Measurements from ENCODE around the gene FAM222A. TPM values are rescaled to one million over a fixed set of nuclear protein-coding genes. Genes with fewer than 3 reads are reported as not detected.

FAM222A gene
- total RNA-seq, 1 donor from 2014 or later: 0.58 TPM

- Histone ChIP-seq H3K27me3 (ENCODE audit: control insufficient read depth, insufficient read depth, low read length) (no peaks in the 10 kb centered on the region), H3K4me3 (ENCODE audit: low read depth, low read length) (no peak overlapping the region), H3K36me3 (ENCODE audit: control insufficient read depth, insufficient read depth, low read length) (no peaks in the 10 kb centered on the region)
- no peak for DNase-seq (ENCODE audit: low read depth)
- TF ChIP-seq, protein P1, sequence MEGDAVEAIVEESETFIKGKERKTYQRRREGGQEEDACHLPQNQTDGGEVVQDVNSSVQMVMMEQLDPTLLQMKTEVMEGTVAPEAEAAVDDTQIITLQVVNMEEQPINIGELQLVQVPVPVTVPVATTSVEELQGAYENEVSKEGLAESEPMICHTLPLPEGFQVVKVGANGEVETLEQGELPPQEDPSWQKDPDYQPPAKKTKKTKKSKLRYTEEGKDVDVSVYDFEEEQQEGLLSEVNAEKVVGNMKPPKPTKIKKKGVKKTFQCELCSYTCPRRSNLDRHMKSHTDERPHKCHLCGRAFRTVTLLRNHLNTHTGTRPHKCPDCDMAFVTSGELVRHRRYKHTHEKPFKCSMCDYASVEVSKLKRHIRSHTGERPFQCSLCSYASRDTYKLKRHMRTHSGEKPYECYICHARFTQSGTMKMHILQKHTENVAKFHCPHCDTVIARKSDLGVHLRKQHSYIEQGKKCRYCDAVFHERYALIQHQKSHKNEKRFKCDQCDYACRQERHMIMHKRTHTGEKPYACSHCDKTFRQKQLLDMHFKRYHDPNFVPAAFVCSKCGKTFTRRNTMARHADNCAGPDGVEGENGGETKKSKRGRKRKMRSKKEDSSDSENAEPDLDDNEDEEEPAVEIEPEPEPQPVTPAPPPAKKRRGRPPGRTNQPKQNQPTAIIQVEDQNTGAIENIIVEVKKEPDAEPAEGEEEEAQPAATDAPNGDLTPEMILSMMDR (IDR thresholded peaks at IDR 0.05; ENCODE audit: insufficient read depth, low read length, poor library complexity, severe bottlenecking): no peak
Measured at GRCh38 chr12:109813810-109814416, 100.3 kb downstream of the FAM222A start.

DNA sequence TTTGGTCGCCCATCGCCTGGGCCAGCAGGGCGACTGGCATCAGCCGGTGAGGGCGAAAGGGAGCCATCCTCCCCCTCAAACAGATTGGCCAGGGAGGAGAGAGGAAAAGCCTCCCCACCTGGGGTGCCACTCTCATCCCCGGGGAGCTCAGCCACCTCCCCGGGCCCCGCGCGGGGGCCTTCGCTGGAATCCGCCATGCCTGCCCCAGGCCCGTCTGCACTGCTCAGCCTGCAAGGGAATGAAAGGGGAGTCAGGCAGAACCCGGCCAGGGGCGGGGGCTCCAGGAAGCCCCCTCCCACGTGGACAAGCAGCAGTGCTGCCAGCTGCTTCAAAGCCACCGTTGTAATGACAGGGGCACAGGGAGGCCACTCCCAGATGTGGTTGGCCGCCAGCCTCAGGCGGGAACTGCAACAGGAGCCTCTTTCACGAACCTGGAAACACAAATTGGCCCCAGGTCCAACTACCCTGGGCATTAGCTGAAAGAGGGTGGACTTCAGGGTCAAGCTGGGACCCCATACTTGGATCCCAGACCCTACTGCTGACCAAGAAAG, 101.0 kb downstream of the FAM222A start:
- no peak overlapping the region for H3K4me3 ChIP-seq (ENCODE audit: low read depth, low read length)
- TF ChIP-seq, protein P1 (IDR thresholded peaks at IDR 0.05; ENCODE audit: insufficient read depth, low read length, poor library complexity, severe bottlenecking): no peak
- no peak for DNase-seq (ENCODE audit: low read depth)
- no peaks in the 10 kb centered on the region for H3K27me3 ChIP-seq (ENCODE audit: control insufficient read depth, insufficient read depth, low read length)
- no peaks in the 10 kb centered on the region for H3K36me3 ChIP-seq (ENCODE audit: control insufficient read depth, insufficient read depth, low read length)

- TF ChIP-seq, protein P1 (IDR thresholded peaks at IDR 0.05; ENCODE audit: insufficient read depth, low read length, poor library complexity, severe bottlenecking): no peak
- Histone ChIP-seq H3K4me3 (ENCODE audit: low read depth, low read length) (no peak overlapping the region), H3K27me3 (ENCODE audit: control insufficient read depth, insufficient read depth, low read length) (no peaks in the 10 kb centered on the region), H3K36me3 (ENCODE audit: control insufficient read depth, insufficient read depth, low read length) (no peaks in the 10 kb centered on the region)
- DNase-seq (ENCODE audit: low read depth): no peak
Measured at GRCh38 chr12:109815225-109815624, 101.6 kb downstream of the FAM222A start.

DNA sequence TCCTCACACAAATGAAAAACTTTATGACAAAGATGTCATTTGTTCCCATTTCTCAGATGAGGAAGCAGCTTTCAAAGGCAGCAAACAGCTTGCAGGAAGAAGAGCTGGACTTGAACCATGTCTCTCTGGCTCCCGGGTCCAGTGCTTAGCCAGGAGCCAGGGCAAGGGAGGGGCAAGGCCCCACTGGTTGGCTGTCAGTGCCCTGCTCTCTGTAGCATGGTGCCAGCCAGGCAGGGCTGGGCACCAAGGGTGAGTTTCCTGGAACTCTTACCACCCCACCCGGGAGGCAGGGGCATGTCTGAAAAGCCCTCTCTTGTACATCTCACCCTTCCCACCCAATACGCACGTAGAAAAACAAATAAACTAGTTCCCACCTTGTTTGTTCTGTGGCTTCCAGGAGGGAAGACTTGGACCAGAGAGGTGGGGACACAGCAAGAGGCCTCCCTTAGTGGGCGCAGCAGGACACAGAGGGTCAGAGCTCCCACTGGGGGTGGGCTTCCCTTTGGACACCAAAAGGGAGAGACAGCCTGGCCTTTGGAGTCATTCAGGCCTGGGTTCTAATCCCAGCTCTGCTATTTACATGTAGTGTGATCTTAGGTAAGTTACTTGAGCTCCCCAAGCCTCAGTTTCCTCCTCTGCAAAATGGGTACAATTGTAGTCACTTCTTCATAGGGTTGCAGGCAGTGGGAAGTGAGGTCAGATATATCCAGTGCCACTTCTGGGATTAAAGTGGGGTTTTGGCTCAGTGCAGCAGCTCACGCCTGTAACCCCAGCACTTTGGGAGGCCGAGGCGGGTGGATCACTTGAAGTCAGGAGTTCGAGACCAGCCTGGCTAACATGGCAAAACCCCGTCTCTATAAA, 102.4 kb downstream of the FAM222A start:
- no peak for DNase-seq (ENCODE audit: low read depth)
- Histone ChIP-seq H3K36me3 (ENCODE audit: control insufficient read depth, insufficient read depth, low read length) (no peaks in the 10 kb centered on the region), H3K27me3 (ENCODE audit: control insufficient read depth, insufficient read depth, low read length) (no peaks in the 10 kb centered on the region), H3K4me3 (ENCODE audit: low read depth, low read length) (no peak overlapping the region)
- TF ChIP-seq, protein P1 (IDR thresholded peaks at IDR 0.05; ENCODE audit: insufficient read depth, low read length, poor library complexity, severe bottlenecking): no peak

DNA sequence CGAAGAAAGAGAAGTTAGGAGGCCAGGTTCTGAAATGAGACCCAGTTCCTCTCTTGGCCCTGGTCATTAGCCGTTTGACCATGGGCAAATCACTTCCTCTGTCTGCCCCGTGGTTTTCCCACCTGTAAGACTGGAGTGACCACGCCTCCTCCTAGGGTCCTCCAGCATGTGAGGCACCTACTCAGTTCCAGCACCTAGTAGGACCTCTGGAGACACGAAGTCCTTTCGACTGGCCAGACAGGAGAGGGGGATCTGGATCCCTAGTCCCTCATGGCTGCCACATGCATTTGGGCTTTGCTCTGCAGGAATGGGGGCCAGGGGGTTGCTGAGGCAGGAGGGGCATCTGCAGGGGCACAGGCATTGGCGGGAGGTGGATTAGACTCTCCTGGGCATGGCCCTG, 103.2 kb downstream of the FAM222A start:
- no peak for DNase-seq (ENCODE audit: low read depth)
- Histone ChIP-seq H3K36me3 (ENCODE audit: control insufficient read depth, insufficient read depth, low read length) (no peaks in the 10 kb centered on the region), H3K27me3 (ENCODE audit: control insufficient read depth, insufficient read depth, low read length) (no peaks in the 10 kb centered on the region), H3K4me3 (ENCODE audit: low read depth, low read length) (no peak overlapping the region)
- TF ChIP-seq, protein P1 (IDR thresholded peaks at IDR 0.05; ENCODE audit: insufficient read depth, low read length, poor library complexity, severe bottlenecking): no peak
